ENCODE measurements around the gene MTCL1.

GRCh38 chr18:8823530-8823929 lies 118.2 kb downstream of the MTCL1 start:
- TF ChIP-seq POLR2A (IDR thresholded peaks at IDR 0.05; ENCODE audit: extremely low read depth, insufficient read length) (no peak), CTCF (IDR thresholded peaks at IDR 0.05; ENCODE audit: low read depth, low read length) (no peak), MYC (IDR thresholded peaks at IDR 0.05; ENCODE audit: low read depth, low read length) (no peak)
